Hippocampal formation (tissue), 2 donors: ENCODE results near the gene PGAP6.
"Not testable (repeated sequence)": the region's sequence is repeated elsewhere in the genome, so short reads cannot be mapped to it uniquely, and the experiment has no call there.

ENCODE experiments used
- DNase-seq, 2 donors: peaks; one replicate each; lab custom pipeline; 2025; lab: John Stamatoyannopoulos, UW

PGAP6 gene, protein sequence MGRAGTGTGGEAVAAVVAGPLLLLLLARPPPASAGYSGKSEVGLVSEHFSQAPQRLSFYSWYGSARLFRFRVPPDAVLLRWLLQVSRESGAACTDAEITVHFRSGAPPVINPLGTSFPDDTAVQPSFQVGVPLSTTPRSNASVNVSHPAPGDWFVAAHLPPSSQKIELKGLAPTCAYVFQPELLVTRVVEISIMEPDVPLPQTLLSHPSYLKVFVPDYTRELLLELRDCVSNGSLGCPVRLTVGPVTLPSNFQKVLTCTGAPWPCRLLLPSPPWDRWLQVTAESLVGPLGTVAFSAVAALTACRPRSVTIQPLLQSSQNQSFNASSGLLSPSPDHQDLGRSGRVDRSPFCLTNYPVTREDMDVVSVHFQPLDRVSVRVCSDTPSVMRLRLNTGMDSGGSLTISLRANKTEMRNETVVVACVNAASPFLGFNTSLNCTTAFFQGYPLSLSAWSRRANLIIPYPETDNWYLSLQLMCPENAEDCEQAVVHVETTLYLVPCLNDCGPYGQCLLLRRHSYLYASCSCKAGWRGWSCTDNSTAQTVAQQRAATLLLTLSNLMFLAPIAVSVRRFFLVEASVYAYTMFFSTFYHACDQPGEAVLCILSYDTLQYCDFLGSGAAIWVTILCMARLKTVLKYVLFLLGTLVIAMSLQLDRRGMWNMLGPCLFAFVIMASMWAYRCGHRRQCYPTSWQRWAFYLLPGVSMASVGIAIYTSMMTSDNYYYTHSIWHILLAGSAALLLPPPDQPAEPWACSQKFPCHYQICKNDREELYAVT

DNA sequence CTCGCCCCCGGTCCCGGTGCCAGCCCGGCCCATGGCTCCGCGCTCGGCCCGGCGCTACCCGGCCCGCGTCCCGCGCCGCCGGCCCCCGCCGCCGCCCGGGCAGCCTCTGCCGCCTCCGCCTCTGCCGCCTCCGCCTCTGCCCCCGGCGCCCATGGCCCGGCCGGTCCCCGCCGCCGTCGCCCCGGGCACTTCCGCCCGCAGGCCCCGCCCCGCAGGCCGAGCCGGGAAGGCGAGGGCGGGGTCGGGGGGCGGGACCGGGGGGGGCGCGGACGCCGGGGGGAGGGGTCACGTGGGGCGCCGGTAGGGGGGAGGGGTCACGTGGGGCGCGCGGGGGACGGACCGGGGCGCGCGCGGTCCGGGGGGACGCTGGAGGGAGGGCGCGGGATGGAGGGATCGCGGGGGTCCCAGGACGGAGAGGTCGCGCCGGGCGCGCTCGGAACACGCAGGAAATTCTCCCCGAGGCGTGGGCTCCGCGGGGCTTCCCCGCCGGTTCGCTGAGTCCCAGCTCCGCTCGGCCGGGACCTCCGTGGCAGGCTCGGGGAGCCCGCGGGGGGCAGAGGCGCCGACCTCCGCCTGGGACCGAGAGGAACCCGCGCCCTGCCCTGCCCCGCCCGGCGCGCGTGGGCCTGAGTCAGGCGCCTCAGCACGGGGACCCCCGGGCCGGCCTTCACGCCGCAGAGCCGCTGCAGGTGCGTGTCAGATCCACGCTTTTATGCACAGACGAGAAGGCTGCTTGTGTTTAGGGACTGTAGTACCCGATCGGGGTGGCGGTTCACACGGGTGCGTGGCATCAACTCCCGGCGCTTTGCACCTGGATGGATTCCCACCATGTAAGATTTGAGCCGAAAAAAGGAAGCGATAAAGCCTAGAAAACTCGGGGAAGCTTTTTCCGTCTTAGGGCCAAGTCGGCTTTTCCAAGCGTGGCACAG lies at the start of gene PGAP6:
TSS of gene PGAP6 (minus strand) at position 190 of the 929 bp plus-strand sequence. CDS start at position 33, 157 bp downstream.
- DNase-seq: peak; percentile 52 to 69

DNA sequence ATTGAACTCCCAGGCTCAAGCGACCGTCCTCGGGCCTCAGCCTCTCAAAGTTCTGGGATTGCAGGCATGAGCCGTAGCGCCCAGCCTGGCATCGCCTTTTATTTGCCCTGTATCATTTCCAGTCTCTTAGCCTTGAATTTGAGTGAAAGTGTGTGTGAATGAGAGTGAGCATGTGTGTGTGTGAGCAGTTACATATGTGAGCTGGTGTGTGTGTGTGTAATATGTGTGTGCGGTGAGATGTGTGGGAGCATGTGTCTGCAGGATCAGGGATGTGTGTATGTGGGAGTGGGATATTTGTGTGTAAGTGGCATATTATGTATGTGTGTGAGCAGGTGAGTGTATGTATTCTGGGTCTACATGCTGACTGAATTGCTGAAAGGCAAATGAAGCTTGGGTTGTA lies 49.1 kb upstream of the PGAP6 start:
- no peak for DNase-seq

DNA sequence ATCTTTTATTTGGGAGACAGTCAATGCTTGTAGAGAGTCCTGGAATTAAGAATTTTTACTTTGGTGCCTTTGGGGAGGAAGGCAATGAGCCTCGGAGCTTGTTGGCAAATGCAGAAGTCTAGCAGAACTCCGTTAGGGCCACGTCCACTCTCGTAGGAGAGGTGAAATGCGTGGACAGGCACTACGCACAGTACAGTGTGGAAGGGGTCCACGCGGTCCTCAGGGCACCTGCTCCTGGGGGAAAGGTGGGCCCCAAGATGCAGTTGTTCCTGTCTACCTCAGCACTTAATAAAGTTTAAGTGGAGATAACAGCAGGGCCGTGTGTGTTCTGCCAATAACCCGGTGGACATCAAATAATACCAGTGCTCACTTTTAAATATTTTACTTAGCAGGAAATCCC lies 45.5 kb upstream of the PGAP6 start:
- DNase-seq: no peak

DNA sequence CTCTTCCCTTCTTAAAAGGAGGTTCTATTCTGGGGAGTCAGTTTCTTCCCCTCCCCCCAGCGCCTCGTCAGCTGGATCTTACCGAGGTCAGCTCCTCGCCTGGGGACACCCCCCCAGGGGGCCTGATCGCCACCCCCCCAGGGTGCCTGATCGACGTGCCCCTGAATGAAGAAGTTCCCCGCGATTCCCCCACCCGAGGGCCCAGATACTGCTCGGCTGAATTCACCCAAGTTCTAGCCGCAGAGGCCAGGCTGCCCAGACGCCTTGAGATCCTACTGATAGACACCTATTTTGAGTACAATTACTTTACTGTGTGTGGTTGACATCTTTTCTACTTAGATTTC lies 45.1 kb upstream of the PGAP6 start:
- DNase-seq: no peak

DNA sequence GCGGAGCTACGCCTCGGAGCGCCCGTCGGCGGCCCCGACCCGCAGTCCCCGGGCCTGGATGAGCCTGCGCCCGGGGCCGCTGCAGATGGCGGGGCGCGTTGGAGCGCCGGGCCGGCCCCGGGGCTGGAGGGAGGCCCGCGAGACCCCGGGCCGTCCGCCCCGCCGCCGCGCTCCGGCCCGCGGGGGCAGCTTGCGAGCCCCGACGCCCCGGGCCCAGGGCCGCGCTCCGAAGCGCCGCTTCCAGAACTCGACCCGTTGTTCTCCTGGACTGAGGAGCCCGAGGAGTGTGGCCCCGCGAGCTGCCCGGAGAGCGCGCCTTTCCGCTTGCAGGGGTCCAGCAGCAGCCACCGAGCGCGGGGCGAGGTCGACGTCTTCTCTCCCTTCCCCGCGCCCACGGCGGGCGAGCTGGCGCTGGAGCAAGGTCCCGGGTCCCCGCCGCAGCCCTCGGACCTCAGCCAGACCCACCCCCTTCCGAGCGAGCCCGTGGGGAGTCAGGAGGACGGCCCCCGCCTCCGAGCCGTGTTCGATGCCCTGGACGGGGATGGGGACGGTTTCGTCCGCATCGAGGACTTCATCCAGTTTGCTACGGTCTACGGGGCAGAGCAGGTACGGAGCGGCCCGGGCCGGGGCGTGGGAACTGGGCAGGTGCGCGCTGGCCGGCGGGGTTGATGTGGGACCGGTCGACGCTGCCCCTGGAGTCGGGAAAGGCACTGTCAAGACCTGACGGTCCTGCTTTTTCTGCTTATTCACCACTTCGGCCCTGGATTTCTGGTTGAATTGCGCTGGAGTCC lies 44.5 kb upstream of the PGAP6 start:
- DNase-seq: no peak

DNA sequence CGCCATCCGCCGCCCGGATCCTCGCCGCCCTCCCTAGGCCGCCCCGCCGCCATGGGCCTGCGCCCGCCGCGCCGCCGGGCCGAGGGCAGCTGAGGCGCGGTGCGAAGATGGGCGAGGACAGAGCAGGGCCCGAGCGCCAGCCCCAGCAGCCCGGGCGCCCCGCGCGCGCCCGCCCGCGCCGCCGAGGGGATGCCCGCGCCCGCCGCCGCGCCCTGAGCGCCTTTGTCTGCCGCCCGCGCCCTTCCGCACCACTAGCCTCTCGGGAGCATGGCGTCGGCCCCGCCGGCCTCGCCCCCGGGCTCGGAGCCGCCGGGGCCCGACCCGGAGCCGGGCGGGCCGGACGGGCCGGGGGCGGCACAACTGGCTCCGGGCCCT lies 43.9 kb upstream of the PGAP6 start:
- DNase-seq: no peak

DNA sequence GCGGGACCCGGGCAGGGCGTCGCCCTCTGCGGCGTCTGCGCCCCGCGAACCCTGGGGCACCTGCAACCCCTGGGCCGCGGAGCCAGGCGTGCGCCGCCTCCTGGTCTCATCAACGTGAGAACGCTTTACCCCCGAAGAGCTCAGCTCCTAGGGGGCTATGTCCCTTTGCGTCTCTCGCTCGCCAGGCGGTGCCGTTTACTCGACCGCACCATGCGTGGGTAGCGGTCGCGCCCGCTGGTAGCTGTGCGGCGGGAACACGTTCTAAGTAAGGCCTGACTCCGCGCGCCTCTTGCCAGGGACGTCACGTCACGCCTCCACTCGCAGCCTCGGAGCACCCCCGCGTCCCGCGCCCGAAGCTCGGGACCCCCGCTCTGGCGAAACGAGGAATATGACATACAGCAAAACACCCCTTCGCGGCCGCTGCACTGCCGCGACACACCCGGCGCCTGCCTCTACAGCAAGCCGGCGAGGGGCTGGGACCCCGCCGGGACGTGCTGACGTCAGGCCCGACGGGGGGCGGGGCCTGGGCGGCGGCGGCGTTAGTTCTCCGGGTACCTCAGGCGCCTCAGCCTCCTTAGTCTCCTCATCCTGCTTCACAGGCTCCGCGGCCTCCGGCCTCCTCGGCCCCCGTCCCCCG lies 43.4 kb upstream of the PGAP6 start, which contains the start of gene RAB11FIP3:
TSS of gene RAB11FIP3 (plus strand) at position 568 of the 637 bp plus-strand sequence. CDS start 358 bp downstream, outside the sequence.
- peak; percentile 80 to 92 for DNase-seq

DNA sequence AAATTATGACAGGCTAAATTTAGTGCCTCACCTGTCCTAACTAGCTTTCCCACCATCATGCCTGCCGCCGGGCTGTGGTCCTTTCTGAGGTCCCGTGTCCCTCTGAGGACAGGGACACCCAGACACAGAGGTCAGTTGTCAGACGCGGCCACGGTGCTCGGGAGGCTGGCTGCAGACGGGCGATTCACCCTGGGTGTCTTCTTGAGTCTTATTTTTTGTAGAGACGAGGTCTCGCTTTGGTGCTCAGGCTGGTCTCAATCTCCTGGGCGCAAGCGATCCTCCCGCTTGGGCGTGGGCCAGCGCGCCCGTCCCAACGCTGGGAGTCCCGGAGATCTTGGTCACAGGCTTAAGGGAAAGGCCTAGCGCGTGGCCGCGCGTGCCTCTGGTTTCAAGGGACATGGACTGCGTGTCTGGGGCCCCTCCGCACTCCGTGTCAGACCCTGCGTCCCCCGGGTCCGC lies 42.9 kb upstream of the PGAP6 start:
- DNase-seq: peak in 1 of 2 donors; percentile 67

DNA sequence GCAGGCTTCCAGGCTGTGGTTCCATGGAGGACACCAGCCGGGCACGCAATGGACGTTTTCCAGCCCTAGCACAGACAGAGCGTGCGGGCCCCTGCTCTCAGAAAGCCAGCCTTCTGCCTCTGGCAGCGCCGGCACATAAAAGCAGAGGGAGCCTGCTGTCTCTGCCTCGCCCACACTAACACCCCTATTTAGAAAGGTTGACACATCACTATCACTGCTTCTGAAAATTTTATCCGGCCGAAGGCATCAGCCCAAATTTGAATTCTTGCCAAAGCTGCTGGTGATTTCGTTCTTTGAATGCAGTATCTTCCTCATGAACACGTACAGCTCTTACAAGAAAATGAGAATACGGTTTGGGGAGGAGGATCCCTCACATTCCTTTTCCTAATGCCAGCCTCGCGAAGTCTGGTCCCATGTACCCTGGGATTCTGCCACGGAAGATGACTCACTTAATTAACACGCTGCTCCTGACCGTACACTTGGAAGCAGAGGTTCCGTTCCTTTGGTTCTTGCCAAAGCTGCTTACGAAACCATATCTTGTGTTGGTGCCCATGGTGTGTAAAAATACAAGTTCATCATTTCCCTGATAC lies 42.4 kb upstream of the PGAP6 start:
- DNase-seq: peak; percentile 43 to 71

DNA sequence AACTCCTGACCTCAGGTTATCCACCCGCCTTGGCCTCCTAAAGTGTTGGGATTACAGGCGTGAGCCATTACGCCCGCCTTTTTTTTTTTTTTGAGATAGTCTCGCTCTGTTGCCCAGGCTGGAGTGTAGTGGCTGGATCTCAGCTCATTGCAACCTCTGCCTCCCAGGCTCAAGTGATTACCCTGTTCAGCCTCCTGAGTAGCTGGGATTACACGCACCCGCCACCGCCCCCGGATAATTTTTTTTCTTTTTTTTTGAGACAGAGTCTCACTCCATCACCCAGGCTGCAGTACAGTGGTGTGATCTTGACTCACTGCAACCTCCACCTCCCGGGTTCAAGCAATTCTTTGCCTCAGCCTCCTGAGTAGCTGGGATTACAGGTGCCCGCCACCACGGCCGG lies 40.4 kb upstream of the PGAP6 start:
- DNase-seq: not testable (repeated sequence)

DNA sequence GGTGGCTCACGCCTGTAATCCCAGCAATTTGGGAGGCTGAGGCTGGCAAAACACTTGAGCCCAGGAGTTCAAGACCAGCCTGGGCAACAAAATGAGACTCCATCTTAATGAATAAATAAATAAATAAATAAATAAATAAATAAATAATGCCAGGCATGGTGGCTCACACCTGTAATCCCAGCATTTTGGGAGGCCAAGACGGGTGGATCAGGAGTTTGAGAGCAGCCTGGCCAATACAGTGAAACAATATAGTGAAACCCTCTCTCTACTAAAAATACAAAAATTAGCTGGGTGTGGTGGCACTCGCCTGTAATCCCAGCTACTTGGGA lies 33.4 kb upstream of the PGAP6 start:
- DNase-seq: not testable (repeated sequence)

DNA sequence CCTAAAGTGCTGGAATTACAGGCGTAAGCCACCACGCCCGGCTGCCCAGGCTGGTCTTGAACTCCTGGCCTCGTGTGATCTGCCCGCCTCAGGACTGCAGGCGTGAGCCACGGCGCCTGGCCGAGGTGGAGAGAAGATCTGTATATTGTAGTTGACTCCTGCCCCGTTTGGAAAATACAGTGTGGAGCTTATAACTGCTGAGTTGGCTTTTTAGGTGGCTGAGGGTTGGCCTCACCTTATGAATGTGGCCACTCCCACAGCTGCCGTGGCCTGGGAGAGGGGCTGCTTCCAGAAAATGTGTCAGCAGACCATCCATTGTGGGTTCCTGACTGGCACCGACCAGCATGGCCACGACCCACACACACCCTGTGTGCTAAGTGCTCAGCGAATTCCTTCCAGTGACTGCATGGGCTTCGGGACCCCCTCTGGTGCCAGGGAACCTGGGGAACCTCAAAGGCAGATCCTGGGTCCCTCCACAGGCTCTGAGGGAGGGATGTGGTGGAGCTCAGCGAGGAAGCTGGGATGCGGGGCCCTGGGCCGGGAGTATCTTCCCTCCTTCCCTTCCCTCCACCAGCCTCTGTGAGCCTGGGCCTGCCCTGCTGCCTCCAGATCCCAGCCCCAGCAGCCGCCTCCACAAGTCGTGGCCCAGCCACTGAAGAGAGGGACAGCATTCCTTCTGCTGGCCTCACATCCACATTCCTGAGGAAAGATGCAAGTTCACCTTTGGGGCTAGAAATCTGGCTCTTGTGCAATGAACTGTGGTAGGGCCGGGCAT lies 32.8 kb upstream of the PGAP6 start:
- no peak for DNase-seq

DNA sequence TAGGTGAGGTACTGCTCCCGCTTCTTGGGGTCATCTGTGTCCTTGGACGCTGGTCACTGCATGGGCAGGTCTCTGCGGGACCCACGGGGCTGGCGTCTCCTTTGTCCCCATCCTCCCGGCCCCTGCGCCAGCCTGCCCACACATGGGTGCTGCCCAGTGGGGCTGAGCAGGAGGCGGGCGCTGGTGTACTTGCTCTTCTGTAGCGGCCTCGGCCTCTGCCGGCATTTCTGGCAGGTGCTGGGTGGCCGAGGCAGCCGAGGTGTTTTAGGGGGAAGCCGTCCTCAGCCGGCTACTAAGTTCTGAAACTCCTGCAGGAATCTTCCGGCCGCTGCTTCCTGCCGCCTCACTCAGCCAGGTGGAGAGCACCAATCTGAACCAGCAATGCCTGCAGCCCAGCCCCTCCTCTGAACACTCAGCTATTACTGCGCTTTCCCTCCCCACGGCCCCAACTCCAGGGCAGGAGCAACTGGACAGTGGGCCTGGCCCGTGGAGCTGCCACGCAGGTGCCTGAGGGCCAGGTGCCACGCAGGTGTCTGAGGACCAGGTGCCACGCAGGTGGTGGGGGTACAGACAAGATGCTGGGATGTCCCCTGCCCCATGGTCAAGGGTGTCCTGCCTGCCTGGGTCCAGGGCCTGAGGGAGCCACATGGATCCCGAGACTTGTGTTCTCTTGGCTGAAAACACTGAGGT lies 29.9 kb upstream of the PGAP6 start:
- DNase-seq: no peak

DNA sequence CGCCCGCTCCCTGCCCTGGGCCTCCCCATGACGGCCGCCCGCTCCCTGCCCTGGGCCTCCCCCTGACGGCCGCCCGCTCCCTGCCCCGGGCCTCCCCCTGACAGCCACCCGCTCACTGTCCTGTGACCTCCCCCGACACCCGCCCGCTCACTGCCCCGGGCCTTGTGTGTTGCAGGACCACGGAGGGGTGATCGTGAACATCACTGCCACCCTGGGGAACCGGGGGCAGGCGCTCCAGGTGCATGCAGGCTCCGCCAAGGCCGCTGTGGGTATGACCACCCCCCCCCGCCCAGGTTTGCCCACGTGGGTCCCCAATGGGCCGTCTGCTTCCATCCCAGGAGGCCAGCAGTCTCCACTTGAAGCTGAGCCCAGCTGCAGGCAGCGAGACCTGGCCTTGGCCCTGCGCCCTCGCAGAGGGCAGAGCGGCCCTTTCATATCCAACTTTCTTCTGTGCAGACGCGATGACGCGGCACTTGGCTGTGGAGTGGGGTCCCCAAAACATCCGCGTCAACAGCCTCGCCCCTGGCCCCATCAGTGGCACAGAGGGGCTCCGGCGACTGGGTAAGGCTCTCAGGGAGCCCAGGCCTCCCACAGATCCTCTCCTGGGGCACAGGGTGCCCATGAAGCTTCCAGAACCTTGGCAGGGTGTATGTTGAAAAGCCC lies 28.9 kb upstream of the PGAP6 start:
- DNase-seq: no peak

DNA sequence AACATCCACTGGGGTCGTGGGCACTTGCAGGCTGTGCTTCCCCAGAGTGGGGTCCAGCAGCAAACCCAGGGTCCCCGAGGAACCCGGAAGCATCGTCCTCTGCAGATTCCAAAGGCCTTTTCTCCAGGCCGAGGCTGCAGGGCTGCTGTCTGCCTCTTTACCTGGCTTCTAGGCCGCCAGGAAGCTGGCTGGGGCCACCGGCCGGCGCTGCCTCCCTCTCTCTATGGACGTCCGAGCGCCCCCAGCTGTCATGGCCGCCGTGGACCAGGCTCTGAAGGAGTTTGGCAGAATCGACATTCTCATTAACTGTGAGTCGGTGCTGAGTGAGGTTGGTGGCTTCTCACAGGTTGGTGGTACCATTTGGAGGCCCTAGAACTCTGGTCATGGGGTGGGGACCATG lies 25.5 kb upstream of the PGAP6 start:
- no peak for DNase-seq

DNA sequence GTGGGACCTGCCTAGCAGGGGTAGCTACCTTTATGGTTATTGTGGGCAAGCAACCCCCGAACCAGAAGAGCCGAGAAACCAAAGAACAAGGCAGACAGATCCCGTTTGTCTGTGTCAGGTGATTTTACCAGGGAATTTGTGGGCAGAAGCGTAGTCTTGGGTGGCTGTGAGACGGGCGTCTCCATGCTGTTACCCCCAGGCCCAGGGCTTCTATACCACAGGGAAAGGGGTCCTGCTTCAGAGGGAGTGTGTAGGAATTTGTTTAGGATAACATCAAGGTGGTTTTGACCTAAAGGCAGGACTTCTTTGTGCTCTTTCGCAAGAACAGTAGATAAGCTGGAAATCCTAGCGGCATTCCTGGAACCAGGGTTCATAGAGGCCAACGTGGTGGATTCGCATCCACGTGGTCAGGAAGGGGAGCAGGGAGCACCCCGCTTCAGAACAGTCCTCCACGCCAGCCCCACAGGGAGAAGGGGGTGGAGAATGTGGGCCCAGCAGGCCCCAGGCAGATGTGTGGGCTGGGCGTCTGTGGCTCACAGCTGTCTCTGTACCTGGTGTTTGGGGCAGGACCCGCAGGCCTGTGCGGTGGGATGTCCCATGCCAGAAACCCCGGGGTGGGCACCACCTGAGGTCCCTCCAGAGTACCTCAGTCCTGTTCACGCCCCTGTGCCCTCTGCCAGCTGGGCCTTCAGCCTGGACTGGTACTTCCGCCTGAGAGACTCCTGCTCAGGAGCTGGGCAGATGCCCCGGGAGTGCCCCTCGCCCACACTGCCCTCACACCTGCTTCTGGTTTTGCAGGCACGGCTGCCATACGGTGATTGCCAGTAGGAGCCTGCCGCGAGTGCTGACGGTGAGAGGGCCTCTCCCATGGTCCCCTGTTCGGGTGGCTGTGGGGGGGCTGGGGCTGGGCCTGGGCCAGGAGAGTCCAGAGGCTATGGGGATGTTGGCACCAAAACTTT lies 24.0 kb upstream of the PGAP6 start:
- no peak for DNase-seq

DNA sequence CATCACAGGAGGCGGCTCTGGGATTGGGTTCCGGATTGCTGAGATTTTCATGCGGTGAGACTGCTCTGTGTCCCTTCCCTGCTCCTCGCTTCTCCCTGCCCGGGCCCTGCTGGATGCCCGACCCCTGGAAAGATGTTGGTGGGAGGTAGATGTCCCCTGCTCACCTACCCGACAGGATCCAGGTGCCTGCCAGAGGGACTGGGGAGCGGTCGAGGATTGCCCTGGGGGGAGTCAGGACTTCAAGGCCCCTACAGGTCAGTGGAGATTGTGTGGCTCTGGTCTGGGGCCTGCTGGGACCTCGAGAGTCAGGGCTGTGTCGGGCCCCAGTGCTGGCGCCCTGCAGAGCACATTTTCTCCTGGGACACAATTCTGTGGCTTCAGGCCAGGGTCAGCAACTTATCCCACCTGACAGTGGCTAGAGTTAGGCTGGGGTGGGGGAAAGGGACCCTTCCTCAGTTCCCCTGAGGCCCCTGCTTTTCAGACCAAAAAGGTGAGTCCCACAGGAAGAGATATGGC lies 23.3 kb upstream of the PGAP6 start:
- no peak for DNase-seq
